HEK293T (cell line): ENCODE data around the gene CCDC88A.
"Not testable (repeated sequence)": the region's sequence is repeated elsewhere in the genome, so short reads cannot be mapped to it uniquely, and the experiment has no call there.

ENCODE experiments used
- CTCF ChIA-PET: fragments of 350-600 bp; formaldehyde crosslinking; extraction: SDS; loops from one replicate; lab custom pipeline; 2021; ENCODE audit warnings: antibody characterized with exemption, inconsistent platforms; lab: Yijun Ruan, JAX
- POLR2A ChIA-PET: fragments of 350-600 bp; formaldehyde crosslinking; extraction: SDS; loops from one replicate; lab custom pipeline; 2020; ENCODE audit warnings: antibody characterized with exemption, inconsistent platforms; lab: Yijun Ruan, JAX
- DNase-seq: peaks from one replicate; pipeline ENCODE4 v3.0.0; 2012; ENCODE audit warnings: mixed read lengths; ENCODE audit errors: extremely low spot score
- ARNT ChIP-seq: fragments of 450-650 bp; IDR thresholded peaks from 2 replicates; pipeline ENCODE4 v1.6.1; 2017; ENCODE audit warnings: mild to moderate bottlenecking
- BHLHE40 ChIP-seq: fragments of 450-650 bp; IDR thresholded peaks from 2 replicates; pipeline ENCODE4 v1.6.1; 2016; ENCODE audit warnings: mild to moderate bottlenecking, moderate library complexity, borderline replicate concordance
- CTBP1 ChIP-seq: fragments of 450-650 bp; IDR thresholded peaks from 2 replicates; pipeline ENCODE4 v1.6.1; 2016; ENCODE audit warnings: borderline replicate concordance
- ELF4 ChIP-seq: fragments of 450-650 bp; IDR thresholded peaks from 2 replicates; pipeline ENCODE4 v1.6.1; 2017; ENCODE audit warnings: antibody characterized with exemption
- FOXA1 ChIP-seq: fragments of 450-650 bp; IDR thresholded peaks from 2 replicates; pipeline ENCODE4 v1.6.1; 2016; ENCODE audit warnings: mild to moderate bottlenecking
- FOXK2 ChIP-seq: fragments of 450-650 bp; IDR thresholded peaks from 2 replicates; pipeline ENCODE4 v1.6.1; 2016; ENCODE audit warnings: mild to moderate bottlenecking
- FOXM1 ChIP-seq: fragments of 450-650 bp; IDR thresholded peaks from 2 replicates; pipeline ENCODE4 v1.6.1; 2017; ENCODE audit warnings: mild to moderate bottlenecking, borderline replicate concordance
- HDGF ChIP-seq: fragments of 450-650 bp; IDR thresholded peaks from 2 replicates; pipeline ENCODE4 v1.6.1; 2017; ENCODE audit warnings: antibody characterized with exemption, borderline replicate concordance
- L3MBTL2 ChIP-seq: fragments of 450-650 bp; conservative IDR thresholded peaks from 2 replicates; pipeline ENCODE4 v1.6.1; 2016; ENCODE audit warnings: mild to moderate bottlenecking
- LEF1 ChIP-seq: fragments of 450-650 bp; IDR thresholded peaks from 2 replicates; pipeline ENCODE4 v1.6.1; 2017; ENCODE audit warnings: mild to moderate bottlenecking, borderline replicate concordance
- NFRKB ChIP-seq: fragments of 450-650 bp; IDR thresholded peaks from 2 replicates; pipeline ENCODE4 v1.6.1; 2016; ENCODE audit warnings: mild to moderate bottlenecking, moderate library complexity
- PKNOX1 ChIP-seq: fragments of 450-650 bp; IDR thresholded peaks from 2 replicates; pipeline ENCODE4 v1.6.1; 2016
- SP1 ChIP-seq: fragments of 450-650 bp; IDR thresholded peaks from 2 replicates; pipeline ENCODE4 v1.6.1; 2017
- SUZ12 ChIP-seq: fragments of 450-650 bp; IDR thresholded peaks from 2 replicates; pipeline ENCODE4 v1.6.1; 2016; ENCODE audit warnings: mild to moderate bottlenecking
- TARDBP ChIP-seq: fragments of 450-650 bp; IDR thresholded peaks from 2 replicates; pipeline ENCODE4 v1.6.1; 2016
- ZNF384 ChIP-seq: fragments of 450-650 bp; IDR thresholded peaks from 2 replicates; pipeline ENCODE4 v1.6.1; 2016

CCDC88A gene

GRCh38 chr2:55358451-55358850, 61.2 kb downstream of the CCDC88A start:
- TF ChIP-seq FOXA1 (no peak), NFRKB (no peak), SP1 (no peak)
- CTCF ChIA-PET = no interaction called here
- POLR2A ChIA-PET = interaction anchor here (0.9 kb wide), 1 partner anchor 88 kb away, joined by 3 read pairs; no protein-coding TSS in a partner anchor
- no peak for DNase-seq

DNA sequence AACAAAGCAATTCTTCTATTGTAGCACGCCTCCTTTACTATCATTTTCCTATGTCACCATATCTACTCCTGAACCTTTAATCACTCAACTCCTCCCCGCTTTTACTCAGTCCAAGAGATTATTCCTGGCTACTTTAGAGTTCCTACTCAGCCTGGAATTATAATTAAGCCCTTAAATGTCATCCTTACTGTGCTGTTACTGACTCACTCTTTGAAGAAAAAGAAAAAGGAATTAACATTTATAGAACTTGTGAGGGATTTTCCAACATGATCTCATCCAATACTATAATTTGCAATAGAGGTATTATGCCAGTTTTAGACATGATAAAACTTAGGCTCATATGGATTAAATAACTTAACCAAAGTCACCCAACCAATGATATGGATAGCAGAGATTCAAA, 61.7 kb downstream of the CCDC88A start:
- POLR2A ChIA-PET = interaction anchor here (0.9 kb wide), 1 partner anchor 87 kb away, joined by 3 read pairs; no protein-coding TSS in a partner anchor
- no peak for TF ChIP-seq LEF1
- TF ChIP-seq TARDBP = no peak
- no peak for TF ChIP-seq NFRKB
- TF ChIP-seq ZNF384 = no peak
- no peak for TF ChIP-seq FOXM1
- no peak for TF ChIP-seq HDGF
- TF ChIP-seq FOXK2 = no peak
- no peak for TF ChIP-seq L3MBTL2
- TF ChIP-seq BHLHE40 = no peak
- CTCF ChIA-PET = no interaction called here
- no peak for DNase-seq

- DNase-seq = no peak
- TF ChIP-seq FOXA1 = no peak
- no peak for TF ChIP-seq ZNF384
- TF ChIP-seq CTBP1 = no peak
- TF ChIP-seq BHLHE40 = no peak
- TF ChIP-seq ARNT = no peak
- no peak for TF ChIP-seq LEF1
- TF ChIP-seq SP1 = no peak
- POLR2A ChIA-PET = no interaction called here
- CTCF ChIA-PET = no interaction called here
These were observed 62.5 kb downstream of the CCDC88A start for GRCh38 chr2:55357164-55357563.

- CTCF ChIA-PET, POLR2A ChIA-PET, DNase-seq: not testable (repeated sequence)
These were observed 63.5 kb downstream of the CCDC88A start for GRCh38 chr2:55356136-55356535.

- no peak for DNase-seq
- ChIA-PET CTCF (no interaction called here), POLR2A (no interaction called here)
- TF ChIP-seq ELF4 (no peak), BHLHE40 (no peak), FOXM1 (no peak), ARNT (no peak), PKNOX1 (no peak), TARDBP (no peak), NFRKB (no peak)
These were observed 64.2 kb downstream of the CCDC88A start for GRCh38 chr2:55355451-55355850.

- ChIA-PET CTCF (no interaction called here), POLR2A (no interaction called here)
- DNase-seq = no peak
- TF ChIP-seq HDGF (no peak), FOXA1 (no peak), ZNF384 (no peak)
These were observed 68.0 kb downstream of the CCDC88A start for GRCh38 chr2:55351672-55352071.

DNA sequence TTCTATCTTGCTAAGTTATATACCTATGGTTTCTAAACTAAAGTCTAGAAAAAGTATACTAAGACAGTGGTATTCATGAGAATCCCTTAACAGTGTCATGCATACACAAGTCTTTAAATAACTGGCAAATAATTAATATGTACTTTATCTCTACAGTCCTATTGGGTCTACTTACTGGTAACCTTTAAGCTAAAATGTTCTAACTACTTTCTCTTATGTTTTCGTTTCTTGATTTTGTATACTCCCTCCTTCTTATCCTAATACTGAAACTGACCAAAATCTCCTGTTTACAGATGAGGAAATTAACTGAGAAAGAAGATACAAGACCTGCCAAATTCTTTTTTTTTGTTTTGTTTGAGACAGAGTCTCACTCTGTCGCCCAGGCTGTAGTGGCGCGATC, 74.6 kb downstream of the CCDC88A start:
- TF ChIP-seq TARDBP (no peak), ZNF384 (no peak), FOXM1 (no peak), ARNT (no peak), SUZ12 (no peak), NFRKB (no peak), FOXA1 (no peak), HDGF (no peak), BHLHE40 (no peak), LEF1 (no peak), ELF4 (no peak), CTBP1 (no peak), FOXK2 (no peak), L3MBTL2 (no peak), PKNOX1 (no peak), SP1 (no peak)
- DNase-seq = no peak
- POLR2A ChIA-PET = no interaction called here
- CTCF ChIA-PET = no interaction called here

- TF ChIP-seq NFRKB (no peak), FOXK2 (no peak), FOXA1 (no peak), HDGF (no peak), FOXM1 (no peak), PKNOX1 (no peak), BHLHE40 (no peak), L3MBTL2 (no peak), LEF1 (no peak), ELF4 (no peak), SP1 (no peak), TARDBP (no peak), ZNF384 (no peak), ARNT (no peak)
- CTCF ChIA-PET = no interaction called here
- POLR2A ChIA-PET = no interaction called here
- no peak for DNase-seq
These were observed 81.4 kb downstream of the CCDC88A start for GRCh38 chr2:55338268-55338667.
